SK-N-SH (cell line): ENCODE data around the gene HCN4.

Experiments used
- EP300 ChIP-seq, 2 experiments: IDR thresholded peaks; 2 replicates each; pipeline versions ENCODE4 v1.4.0 to v1.6.1; 2012; ENCODE audit warnings: borderline replicate concordance in 1 of 2, low read depth in 1 of 2, low read length in 1 of 2
- GABPA ChIP-seq: IDR thresholded peaks from 2 replicates; pipeline ENCODE4 v1.4.0; 2012; ENCODE audit warnings: low read depth, mild to moderate bottlenecking
- RAD21 ChIP-seq: IDR thresholded peaks from 2 replicates; pipeline ENCODE4 v1.6.1; 2012; ENCODE audit warnings: mild to moderate bottlenecking, low read length
- RXRA ChIP-seq: IDR thresholded peaks from 2 replicates; pipeline ENCODE4 v1.4.0; 2012; ENCODE audit warnings: low read depth, mild to moderate bottlenecking, borderline replicate concordance
- SIN3A ChIP-seq: IDR thresholded peaks from 2 replicates; pipeline ENCODE4 v1.6.1; 2012; ENCODE audit warnings: low read depth, mild to moderate bottlenecking, low read length, moderate library complexity, borderline replicate concordance
- SMC3 ChIP-seq: IDR thresholded peaks from 2 replicates; pipeline ENCODE4 v1.6.1; 2012; ENCODE audit warnings: low read depth, low read length, improper control_type of control experiment
- TAF1 ChIP-seq: IDR thresholded peaks from 2 replicates; pipeline ENCODE4 v1.6.1; 2012; ENCODE audit warnings: low read depth, mild to moderate bottlenecking, low read length, moderate library complexity, borderline replicate concordance
- YY1 ChIP-seq: IDR thresholded peaks from 2 replicates; pipeline ENCODE4 v1.4.0; 2012; ENCODE audit warnings: low read depth, mild to moderate bottlenecking
- TF ChIP-seq, protein P1 (sequence below): fragments of 200-600 bp; sonication (generic); IDR thresholded peaks from 2 replicates; pipeline ENCODE4 v1.6.1; 2017; ENCODE audit warnings: antibody characterized with exemption, mild to moderate bottlenecking, moderate library complexity
- TF ChIP-seq, protein P2 (sequence below): IDR thresholded peaks from 2 replicates; pipeline ENCODE4 v1.4.0; 2012; ENCODE audit warnings: low read depth, borderline replicate concordance
- TF ChIP-seq, protein P3 (sequence below): IDR thresholded peaks from 2 replicates; pipeline ENCODE4 v1.6.1; 2012; ENCODE audit warnings: mild to moderate bottlenecking, low read depth, low read length, moderate library complexity
- TF ChIP-seq, protein P4 (sequence below): IDR thresholded peaks from 2 replicates; pipeline ENCODE4 v1.4.0; 2012; ENCODE audit warnings: low read depth, borderline replicate concordance

DNA sequence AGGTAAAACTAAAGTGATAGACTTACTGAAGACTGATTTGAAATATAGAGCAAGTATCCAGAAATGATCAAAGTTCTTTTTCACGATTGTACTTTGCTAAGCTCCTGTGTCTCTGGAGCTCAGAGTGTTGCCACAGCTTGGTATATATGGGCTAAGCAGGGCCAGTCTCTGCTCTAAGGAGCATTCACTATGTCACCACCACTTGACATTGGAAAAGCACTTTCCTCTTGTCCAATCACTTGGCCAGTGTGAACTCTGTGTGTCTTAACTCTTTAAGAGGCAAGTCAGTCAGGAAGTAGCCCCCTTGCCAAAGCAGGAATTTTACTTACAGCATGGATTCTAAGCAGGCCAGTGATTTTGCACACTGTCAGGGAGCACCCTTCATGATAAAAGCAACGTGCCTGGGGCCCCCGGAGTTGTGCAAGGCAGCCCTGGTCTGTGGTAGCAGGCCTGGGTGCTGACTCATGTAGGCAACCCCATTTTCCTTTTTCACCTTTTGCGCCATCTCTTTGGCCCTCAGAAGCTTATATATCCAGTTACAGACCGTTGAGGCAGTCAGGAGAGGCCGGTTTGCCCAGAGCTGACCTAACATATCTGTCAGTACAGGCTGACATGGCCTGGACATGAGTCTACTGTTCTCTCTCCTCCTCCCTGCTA is 73.0 kb downstream of the HCN4 start:
- TF ChIP-seq SMC3 (no peak), RAD21 (no peak), YY1 (no peak), TAF1 (no peak), GABPA (no peak), RXRA (no peak), EP300 (IDR thresholded peaks at IDR 0.05; ENCODE audit: borderline replicate concordance in 1 of 2, low read depth in 1 of 2, low read length in 1 of 2) (no peak), SIN3A (no peak)
- TF ChIP-seq, protein P1, sequence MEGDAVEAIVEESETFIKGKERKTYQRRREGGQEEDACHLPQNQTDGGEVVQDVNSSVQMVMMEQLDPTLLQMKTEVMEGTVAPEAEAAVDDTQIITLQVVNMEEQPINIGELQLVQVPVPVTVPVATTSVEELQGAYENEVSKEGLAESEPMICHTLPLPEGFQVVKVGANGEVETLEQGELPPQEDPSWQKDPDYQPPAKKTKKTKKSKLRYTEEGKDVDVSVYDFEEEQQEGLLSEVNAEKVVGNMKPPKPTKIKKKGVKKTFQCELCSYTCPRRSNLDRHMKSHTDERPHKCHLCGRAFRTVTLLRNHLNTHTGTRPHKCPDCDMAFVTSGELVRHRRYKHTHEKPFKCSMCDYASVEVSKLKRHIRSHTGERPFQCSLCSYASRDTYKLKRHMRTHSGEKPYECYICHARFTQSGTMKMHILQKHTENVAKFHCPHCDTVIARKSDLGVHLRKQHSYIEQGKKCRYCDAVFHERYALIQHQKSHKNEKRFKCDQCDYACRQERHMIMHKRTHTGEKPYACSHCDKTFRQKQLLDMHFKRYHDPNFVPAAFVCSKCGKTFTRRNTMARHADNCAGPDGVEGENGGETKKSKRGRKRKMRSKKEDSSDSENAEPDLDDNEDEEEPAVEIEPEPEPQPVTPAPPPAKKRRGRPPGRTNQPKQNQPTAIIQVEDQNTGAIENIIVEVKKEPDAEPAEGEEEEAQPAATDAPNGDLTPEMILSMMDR, result no peak
- TF ChIP-seq, protein P2, sequence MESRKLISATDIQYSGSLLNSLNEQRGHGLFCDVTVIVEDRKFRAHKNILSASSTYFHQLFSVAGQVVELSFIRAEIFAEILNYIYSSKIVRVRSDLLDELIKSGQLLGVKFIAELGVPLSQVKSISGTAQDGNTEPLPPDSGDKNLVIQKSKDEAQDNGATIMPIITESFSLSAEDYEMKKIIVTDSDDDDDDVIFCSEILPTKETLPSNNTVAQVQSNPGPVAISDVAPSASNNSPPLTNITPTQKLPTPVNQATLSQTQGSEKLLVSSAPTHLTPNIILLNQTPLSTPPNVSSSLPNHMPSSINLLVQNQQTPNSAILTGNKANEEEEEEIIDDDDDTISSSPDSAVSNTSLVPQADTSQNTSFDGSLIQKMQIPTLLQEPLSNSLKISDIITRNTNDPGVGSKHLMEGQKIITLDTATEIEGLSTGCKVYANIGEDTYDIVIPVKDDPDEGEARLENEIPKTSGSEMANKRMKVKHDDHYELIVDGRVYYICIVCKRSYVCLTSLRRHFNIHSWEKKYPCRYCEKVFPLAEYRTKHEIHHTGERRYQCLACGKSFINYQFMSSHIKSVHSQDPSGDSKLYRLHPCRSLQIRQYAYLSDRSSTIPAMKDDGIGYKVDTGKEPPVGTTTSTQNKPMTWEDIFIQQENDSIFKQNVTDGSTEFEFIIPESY, result no peak
- TF ChIP-seq, protein P3, sequence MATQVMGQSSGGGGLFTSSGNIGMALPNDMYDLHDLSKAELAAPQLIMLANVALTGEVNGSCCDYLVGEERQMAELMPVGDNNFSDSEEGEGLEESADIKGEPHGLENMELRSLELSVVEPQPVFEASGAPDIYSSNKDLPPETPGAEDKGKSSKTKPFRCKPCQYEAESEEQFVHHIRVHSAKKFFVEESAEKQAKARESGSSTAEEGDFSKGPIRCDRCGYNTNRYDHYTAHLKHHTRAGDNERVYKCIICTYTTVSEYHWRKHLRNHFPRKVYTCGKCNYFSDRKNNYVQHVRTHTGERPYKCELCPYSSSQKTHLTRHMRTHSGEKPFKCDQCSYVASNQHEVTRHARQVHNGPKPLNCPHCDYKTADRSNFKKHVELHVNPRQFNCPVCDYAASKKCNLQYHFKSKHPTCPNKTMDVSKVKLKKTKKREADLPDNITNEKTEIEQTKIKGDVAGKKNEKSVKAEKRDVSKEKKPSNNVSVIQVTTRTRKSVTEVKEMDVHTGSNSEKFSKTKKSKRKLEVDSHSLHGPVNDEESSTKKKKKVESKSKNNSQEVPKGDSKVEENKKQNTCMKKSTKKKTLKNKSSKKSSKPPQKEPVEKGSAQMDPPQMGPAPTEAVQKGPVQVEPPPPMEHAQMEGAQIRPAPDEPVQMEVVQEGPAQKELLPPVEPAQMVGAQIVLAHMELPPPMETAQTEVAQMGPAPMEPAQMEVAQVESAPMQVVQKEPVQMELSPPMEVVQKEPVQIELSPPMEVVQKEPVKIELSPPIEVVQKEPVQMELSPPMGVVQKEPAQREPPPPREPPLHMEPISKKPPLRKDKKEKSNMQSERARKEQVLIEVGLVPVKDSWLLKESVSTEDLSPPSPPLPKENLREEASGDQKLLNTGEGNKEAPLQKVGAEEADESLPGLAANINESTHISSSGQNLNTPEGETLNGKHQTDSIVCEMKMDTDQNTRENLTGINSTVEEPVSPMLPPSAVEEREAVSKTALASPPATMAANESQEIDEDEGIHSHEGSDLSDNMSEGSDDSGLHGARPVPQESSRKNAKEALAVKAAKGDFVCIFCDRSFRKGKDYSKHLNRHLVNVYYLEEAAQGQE, result no peak
- TF ChIP-seq, protein P4, sequence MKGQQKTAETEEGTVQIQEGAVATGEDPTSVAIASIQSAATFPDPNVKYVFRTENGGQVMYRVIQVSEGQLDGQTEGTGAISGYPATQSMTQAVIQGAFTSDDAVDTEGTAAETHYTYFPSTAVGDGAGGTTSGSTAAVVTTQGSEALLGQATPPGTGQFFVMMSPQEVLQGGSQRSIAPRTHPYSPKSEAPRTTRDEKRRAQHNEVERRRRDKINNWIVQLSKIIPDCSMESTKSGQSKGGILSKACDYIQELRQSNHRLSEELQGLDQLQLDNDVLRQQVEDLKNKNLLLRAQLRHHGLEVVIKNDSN, result no peak
